ENCODE results near the gene FAM156B.
"Not testable (repeated sequence)": the region's sequence is repeated elsewhere in the genome, so short reads cannot be mapped to it uniquely, and the experiment has no call there.

FAM156B gene

DNA sequence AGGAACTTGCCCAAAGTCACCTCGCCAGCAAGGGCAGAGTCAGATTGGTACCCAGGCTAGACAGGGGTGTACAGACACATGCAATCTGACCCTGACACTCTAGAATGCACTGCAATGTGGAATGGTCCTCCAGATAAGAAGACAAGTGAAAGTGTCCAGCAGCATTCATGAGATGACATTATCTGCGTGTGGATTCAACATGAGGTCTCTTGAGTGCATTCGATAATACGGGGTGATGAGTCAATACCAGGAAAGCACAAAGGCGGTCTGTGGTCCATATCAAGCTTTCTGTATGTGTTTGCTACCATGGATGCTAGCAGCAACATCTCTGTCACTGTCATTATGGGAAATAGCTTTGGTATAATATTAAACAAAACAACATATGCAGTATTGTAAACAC lies 22.5 kb upstream of the FAM156B start:
- TF ChIP-seq MYC (IDR thresholded peaks at IDR 0.05; ENCODE audit: low read depth, low read length) = no peak
- TF ChIP-seq, protein P1, sequence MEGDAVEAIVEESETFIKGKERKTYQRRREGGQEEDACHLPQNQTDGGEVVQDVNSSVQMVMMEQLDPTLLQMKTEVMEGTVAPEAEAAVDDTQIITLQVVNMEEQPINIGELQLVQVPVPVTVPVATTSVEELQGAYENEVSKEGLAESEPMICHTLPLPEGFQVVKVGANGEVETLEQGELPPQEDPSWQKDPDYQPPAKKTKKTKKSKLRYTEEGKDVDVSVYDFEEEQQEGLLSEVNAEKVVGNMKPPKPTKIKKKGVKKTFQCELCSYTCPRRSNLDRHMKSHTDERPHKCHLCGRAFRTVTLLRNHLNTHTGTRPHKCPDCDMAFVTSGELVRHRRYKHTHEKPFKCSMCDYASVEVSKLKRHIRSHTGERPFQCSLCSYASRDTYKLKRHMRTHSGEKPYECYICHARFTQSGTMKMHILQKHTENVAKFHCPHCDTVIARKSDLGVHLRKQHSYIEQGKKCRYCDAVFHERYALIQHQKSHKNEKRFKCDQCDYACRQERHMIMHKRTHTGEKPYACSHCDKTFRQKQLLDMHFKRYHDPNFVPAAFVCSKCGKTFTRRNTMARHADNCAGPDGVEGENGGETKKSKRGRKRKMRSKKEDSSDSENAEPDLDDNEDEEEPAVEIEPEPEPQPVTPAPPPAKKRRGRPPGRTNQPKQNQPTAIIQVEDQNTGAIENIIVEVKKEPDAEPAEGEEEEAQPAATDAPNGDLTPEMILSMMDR (IDR thresholded peaks at IDR 0.05; ENCODE audit: low read depth, low read length) = no peak
- TF ChIP-seq, protein P2, sequence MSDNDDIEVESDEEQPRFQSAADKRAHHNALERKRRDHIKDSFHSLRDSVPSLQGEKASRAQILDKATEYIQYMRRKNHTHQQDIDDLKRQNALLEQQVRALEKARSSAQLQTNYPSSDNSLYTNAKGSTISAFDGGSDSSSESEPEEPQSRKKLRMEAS (IDR thresholded peaks at IDR 0.05; ENCODE audit: low read depth, low read length) = no peak
- no peak for TF ChIP-seq POLR2A (IDR thresholded peaks at IDR 0.05; ENCODE audit: extremely low read depth, insufficient read length)
- DNase-seq (ENCODE audit: low read depth) = no peak
- H3K4me3 ChIP-seq (ENCODE audit: low read depth, low read length) = no peak overlapping the region

DNA sequence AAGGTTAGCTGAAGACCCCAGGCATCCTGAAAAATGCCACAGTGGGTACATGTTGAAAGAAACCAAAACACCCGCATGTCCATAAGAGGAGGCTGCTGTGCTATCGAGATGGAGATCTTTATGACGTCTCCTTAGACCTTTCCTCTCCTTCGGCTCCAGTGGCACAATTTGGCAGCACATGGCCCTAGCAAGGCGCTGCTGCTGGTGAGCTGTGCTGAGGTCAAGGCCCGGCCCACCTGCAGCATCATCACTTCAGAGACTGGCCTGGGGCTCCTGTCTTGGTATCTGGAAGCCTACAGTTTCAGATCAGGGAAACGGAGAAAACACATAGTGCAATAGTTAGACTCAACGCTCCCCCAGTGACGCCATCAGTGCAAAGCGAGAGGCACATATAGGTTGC lies 21.7 kb upstream of the FAM156B start:
- DNase-seq (ENCODE audit: low read depth); H3K4me3 ChIP-seq (ENCODE audit: low read depth, low read length): not testable (repeated sequence)

DNA sequence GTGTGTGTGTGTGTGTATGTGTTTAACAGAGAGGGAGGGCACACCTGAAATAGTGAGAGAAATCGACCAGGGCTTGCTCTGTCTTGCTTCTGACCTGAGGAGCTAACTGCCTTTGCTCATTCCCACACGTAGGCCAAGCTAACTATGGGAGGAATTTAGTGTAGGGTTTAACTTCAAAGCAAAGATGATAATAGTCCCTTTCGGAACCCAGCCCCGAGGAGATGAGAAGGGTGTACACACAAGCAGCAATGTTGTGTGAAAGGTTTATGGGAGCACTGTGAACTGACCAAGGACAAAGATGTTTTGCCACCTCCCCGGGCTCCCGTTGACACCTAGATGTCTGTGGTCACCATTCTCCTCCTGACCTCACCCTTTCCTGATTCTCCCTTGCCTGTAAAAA lies 20.7 kb upstream of the FAM156B start:
- H3K4me3 ChIP-seq (ENCODE audit: low read depth, low read length); DNase-seq (ENCODE audit: low read depth): not testable (repeated sequence)

DNA sequence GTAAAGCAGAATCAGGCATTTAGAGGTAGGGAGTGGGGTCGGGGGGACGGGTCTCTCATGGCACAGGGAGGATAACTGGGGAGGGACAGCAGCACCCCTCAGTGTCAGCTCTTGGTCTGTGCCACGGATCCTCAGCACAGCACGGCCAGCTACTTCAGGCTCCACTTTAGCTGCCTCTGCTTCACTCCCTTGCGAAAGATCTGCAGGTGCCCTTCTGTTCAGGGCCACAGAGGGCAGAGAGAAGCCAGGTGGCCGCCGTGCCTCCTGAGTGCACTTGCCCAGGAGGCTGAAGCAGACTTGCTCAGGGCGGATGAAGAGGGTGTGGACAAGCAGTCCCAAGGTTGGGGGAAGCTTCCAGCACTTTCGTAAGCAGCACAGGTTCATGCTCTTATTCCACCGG lies 9.7 kb upstream of the FAM156B start:
- DNase-seq (ENCODE audit: low read depth); H3K4me3 ChIP-seq (ENCODE audit: low read depth, low read length): not testable (repeated sequence)

DNA sequence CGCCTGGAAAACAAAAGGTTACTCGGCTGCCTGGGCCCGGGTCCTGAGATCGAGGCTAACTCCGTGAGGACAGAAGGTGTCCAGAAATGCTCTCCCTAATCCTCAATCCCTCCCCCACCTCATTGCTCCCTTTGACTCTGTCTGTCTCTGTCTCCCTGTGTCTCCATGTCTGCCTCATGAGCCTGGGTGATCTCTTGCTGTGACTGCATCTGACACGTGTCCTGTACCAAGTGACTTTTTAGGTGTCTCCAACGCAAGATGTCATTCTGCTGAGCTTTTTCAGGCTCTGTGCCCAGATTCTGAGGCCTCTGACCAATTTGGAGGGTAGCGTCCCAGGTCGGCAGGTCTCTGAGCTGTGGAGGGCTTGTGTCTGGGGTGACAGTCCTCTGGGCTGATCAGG lies 9.0 kb upstream of the FAM156B start:
- DNase-seq (ENCODE audit: low read depth); H3K4me3 ChIP-seq (ENCODE audit: low read depth, low read length): not testable (repeated sequence)

DNA sequence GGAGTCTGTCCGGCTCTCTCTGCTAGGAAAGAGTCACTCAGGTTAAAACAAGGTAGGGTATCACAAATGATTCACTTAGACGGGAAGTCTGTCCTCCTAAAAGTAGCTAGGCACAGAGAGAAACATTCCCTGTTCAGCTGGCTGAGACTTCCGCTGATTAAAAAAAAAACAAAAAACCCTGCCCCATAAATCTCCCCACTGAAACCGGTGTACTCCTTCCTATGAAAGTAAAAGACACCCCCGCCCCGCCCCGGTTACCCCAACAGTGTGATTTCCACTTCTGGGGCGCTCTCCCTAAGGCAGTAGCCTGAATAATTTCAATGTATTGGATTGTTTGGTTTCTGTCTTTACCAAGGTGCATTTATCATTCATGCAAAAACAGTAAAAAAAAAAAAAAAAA lies 692 bp upstream of the FAM156B start:
- DNase-seq (ENCODE audit: low read depth); H3K4me3 ChIP-seq (ENCODE audit: low read depth, low read length): not testable (repeated sequence)

DNA sequence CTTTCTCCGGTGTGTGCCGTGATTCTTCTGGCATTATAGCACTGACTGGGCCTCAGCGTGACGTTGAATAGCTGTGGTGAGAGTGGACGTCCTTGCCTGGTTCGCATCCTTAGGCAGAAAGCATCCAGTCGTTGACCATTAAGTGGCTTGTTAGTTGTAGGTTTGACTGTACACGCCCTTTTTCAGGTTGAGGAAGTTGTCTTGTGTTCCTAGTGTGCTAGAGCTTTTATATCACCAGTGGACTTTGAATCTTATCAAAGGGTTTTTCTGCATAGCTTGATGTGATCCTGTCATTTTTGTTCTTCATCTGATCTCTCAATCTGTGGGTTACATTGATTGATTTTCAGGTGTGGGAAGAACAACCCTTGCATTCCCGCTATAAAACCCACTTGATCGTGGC lies 8.4 kb downstream of the FAM156B start:
- not testable (repeated sequence) for DNase-seq (ENCODE audit: low read depth); H3K4me3 ChIP-seq (ENCODE audit: low read depth, low read length)

DNA sequence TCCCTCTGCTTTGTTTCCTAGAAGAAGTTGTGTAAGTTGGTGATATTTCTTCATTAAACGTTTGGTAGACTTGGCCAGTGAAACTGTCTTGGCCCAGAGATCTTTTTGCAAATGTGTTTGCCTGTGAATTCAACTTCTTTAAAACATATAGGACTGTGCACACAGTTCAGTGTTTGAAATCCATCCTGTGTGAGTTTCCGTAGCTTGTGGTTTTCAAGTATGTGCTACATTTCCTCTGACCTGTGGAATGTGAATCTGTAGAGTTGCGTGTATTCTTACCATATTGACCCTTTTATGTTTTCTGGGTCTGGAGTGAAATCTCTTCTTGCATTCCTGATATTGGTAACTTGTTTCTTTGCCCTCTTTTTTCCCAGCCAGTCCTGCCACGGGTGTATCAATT lies 8.9 kb downstream of the FAM156B start:
- DNase-seq (ENCODE audit: low read depth); H3K4me3 ChIP-seq (ENCODE audit: low read depth, low read length): not testable (repeated sequence)

DNA sequence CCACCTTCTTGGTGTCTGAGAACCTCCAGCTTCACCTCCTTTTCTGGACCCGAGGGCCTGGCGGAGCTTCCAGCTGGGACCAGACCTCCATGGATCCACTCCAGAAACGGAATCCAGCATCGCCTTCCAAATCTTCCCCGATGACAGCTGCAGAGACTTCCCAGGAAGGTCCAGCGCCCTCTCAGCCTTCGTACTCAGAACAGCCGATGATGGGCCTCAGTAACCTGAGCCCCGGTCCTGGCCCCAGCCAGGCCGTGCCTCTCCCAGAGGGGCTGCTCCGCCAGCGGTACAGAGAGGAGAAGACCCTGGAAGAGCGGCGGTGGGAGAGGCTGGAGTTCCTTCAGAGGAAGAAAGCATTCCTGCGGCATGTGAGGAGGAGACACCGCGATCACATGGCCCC lies 10.0 kb downstream of the FAM156B start:
- not testable (repeated sequence) for H3K4me3 ChIP-seq (ENCODE audit: low read depth, low read length); DNase-seq (ENCODE audit: low read depth)

DNA sequence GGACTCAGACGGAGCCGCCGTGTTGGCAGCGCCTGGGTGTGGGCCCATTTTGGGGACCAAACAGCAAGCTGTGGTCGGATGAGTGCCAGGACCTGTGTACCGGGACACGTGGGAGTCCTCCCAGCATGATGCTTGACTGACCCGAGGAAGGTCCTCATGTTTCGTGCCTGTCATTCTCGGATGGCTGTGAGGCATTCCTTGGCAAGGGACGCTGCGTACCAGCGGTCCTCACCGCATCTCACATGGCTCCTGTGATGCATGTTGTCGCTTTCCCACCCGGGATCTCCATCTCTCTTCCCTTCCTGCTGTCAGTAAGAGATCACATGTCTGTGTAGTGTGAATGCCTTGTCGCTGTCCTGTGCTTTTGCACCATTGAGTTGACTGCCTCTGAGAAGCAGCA lies 10.8 kb downstream of the FAM156B start:
- not testable (repeated sequence) for H3K4me3 ChIP-seq (ENCODE audit: low read depth, low read length); DNase-seq (ENCODE audit: low read depth)

DNA sequence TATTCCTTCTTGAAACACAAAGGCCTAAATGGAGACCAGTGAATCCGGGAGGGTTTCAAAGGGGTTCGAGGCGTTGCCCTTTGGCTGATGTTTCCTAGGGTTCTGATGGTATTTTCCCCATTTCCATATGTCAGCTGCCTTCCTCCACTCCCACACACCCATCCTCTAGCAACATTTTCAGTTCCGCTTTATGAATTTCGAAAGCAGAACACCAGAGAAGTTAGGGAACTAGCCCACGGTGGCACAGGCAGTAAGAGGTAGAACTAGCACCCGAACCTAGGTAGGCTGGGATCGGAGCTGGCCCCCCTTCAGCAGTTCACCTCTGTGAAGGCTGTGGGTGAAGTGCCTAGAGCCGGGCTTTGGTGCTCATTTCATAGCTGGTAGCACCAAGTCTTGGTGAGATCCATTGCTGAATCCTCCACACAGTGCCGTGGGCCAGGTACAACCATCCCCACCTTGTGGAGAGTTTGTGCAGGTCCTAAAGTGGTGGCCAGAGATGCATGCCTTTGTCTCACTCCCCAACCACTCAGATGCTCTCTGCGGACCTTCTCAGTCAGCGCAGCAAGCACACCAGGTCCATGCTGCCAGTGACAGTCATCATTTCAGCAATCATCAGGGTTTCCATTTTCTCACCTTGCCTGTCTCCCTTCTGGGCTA lies 12.3 kb downstream of the FAM156B start:
- DNase-seq (ENCODE audit: low read depth); H3K4me3 ChIP-seq (ENCODE audit: low read depth, low read length): not testable (repeated sequence)

DNA sequence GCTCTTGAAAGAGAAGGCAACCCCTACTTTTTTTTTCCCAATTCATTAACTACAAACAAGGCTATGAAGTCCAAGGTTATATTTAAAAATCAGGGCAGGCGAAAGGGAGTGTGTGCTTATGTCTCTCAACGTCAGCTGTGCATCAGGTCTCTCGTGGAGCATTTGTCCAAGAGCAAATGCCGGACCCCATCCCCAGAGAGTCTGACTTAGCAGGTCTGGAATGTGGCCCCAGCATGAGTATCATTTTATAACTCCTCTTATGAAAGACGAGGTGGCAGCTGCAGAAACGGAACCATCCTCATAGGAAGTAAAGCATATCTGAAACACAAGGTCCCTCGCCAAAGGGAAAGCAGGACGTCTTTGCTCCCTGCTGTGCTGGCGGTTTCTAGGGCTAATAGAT lies 16.6 kb downstream of the FAM156B start:
- not testable (repeated sequence) for H3K4me3 ChIP-seq (ENCODE audit: low read depth, low read length); DNase-seq (ENCODE audit: low read depth)

DNA sequence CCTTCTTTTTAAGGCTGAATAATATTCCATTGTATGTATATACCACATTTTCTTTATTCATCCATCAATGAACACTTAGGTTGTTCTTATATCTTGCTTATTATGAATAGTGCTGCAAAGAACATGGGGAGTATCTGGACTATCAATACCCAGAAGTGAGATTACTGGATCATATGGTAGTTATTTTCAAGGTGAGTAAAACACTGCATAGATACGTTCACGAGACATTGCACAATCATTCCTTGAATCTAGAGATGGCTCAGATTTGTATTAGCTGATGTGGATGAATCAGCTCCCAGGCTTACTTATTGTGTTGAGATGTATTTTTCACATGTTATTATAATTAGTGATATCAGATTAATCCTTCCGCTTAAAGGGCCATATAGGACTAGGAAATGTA lies 17.6 kb downstream of the FAM156B start:
- H3K4me3 ChIP-seq (ENCODE audit: low read depth, low read length); DNase-seq (ENCODE audit: low read depth): not testable (repeated sequence)

DNA sequence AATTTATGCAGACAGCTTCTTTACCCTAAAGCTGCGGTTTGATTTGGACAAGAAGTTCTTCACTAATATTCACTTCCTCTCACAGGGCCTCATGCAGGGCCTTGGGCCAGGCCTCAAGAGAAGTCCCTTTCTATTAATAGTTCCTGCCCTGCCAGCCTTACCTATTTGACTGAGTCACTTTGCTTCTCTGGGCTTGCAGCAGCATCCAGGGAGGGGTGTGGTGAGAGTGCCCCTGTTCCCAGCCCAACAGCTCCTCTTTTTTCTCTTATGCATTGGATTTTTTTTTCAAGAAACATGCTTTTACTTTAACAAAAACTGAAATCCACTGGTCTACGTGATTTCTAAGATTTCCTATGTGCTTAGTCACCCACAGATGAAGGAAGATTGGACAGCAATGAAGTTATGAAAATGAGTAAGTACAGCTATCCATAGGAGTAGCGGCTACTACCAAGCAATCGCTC lies 26.7 kb downstream of the FAM156B start:
- no peak overlapping the region for H3K4me3 ChIP-seq (ENCODE audit: low read depth, low read length)
- TF ChIP-seq POLR2A (IDR thresholded peaks at IDR 0.05; ENCODE audit: extremely low read depth, insufficient read length) = no peak
- TF ChIP-seq, protein P1 (IDR thresholded peaks at IDR 0.05; ENCODE audit: low read depth, low read length) = no peak
- TF ChIP-seq, protein P2 (IDR thresholded peaks at IDR 0.05; ENCODE audit: low read depth, low read length) = no peak
- no peak for TF ChIP-seq MYC (IDR thresholded peaks at IDR 0.05; ENCODE audit: low read depth, low read length)
- peak; percentile 65 for DNase-seq (ENCODE audit: low read depth)

DNA sequence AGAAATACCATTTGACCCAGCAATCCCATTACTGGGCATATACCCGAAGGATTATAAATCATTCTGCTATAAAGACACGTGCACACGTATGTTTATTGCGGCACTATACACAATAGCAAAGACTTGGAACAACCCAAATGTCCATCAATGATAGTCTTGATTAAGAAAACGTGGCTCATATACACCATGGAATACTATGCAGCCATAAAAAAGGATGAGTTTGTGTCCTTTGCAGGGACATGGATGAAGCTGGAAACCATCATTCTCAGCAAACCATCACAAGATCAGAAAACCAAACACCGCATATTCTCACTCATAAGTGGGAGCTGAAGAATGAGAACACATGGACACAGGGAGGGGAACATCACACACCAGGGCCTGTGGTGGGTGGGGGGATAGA lies 33.1 kb downstream of the FAM156B start:
- H3K4me3 ChIP-seq (ENCODE audit: low read depth, low read length); DNase-seq (ENCODE audit: low read depth): not testable (repeated sequence)
